Measurements from ENCODE around the gene CLEC16A.

The CLEC16A gene

DNA sequence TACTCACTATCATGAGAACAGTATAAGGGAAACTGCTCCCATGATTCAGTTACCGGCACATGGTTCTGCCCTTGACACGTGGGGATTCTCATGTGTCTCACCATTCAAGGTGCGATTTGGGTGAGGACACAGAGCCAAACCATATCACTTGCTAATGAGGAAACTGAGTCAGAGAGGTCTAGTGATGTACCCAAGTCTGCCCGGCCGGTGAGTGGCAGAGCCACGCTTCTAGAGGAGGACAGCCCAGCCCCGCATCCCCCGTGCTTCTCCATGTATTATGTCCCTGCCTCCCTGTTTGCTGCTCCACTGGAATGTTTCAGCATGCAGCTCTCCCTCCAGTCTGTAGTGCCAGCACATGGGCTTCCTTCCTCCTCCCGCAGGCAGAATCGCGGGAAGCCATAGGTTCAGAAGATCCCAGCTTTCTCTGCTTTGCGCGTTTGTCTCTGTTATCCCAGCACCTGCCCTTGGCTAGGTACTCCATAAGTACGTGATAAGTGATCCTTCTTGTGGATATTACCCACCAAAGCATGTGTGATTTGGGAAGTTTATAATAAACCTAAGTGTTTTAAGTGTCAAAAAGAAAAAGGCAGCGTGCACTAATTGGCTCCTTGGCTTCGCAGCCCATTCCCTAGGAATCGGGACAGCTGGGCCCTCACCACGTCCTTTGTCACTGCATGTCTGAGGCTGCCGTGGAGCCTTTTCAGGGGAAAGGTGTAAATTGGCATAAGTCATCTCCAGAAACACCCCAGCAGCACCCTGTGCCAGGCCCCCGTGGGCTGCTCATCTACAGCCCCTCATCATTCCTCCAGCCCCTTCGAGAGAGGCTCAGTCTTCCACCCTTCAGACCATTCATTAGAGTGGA, 103.8 kb downstream of the CLEC16A start:
- no peak for DNase-seq

DNA sequence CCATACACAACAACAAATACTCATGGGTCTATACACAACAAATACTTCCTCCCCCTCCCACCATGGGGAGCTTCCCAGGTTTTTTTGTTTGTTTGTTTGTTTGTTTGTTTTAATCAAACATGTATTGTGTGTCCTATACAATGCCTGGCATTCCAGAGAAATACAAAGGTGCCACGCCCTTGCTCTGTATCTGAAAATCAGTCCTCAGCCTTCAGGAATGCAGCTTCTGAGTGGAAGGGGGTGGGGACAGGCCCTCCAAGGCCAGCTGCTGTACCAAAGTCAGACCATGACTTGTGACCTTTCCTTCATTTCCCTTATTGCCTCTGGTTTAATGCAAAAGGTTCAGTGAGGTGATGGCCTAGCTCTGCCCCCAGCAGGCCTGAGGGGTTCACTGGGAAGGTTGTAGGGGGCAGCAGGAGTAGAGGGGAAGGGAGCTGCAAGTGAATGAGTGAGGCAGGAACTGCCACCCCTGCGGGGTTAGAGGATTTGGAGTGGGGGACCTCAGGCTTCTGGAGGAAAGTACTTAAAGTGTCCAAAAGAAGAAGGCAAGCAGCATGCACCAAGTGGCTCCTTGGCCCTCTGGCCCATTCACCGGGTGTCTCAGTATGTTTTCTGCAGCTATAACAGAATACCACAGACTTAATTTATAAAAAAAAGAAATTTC, 105.2 kb downstream of the CLEC16A start:
- DNase-seq = no peak

DNA sequence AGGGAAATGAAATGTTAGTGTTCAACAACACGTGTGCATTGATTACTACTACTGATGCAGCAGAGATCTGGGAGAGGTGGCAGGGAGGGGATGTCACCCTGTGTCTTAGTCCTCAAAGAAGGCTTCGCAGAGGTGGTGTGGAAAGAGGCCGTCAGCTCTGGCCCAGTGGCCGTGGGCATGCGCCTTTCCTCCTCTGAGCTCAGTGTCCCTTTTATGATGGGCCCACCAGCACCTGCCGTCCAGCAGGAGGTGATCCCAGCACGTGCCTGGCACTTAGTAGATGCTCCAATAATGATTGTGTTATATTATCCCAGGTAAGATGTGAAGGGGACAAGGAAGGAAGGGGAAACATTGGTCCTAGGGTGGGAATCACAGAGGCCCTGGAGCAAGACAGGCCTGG, 106.2 kb downstream of the CLEC16A start:
- DNase-seq = no peak

DNA sequence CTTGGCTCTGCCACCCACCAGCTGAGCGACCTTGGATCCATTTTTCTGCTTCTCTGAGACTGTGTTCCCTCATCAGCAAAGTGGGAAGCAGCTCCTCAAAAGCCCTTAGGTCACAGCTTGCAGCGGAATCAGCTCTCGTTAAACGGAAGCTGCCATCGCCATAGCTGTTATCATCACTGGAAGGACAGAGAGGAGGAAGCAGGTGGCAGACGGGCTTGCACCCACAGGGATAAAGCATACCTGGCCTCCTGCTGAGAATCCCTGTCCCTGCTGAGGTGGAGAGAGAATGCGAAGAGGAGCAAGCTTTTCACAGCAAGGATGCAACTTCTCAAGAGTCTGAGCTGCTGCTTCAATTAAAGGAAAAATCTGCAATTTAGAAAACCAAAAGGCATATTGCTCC, 106.6 kb downstream of the CLEC16A start:
- no peak for DNase-seq

DNA sequence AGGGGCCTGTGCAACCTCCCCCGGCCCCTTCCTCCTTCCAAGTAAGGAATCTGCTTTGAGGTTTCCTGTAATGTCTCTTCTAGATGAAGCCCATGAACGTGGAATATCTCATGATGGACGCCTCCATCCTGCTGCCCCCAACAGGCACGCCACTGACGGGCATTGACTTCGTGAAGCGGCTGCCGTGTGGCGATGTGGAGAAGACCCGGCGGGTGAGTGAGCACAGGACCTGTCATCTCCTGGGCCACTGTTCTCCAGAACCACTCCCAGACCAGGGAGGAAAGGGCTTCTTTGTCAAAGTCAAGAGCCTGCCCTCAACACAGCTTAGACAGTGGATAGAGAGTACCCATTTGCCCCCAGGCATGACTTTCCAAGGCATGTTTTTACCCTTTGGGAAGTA, 107.1 kb downstream of the CLEC16A start:
- no peak for DNase-seq

DNA sequence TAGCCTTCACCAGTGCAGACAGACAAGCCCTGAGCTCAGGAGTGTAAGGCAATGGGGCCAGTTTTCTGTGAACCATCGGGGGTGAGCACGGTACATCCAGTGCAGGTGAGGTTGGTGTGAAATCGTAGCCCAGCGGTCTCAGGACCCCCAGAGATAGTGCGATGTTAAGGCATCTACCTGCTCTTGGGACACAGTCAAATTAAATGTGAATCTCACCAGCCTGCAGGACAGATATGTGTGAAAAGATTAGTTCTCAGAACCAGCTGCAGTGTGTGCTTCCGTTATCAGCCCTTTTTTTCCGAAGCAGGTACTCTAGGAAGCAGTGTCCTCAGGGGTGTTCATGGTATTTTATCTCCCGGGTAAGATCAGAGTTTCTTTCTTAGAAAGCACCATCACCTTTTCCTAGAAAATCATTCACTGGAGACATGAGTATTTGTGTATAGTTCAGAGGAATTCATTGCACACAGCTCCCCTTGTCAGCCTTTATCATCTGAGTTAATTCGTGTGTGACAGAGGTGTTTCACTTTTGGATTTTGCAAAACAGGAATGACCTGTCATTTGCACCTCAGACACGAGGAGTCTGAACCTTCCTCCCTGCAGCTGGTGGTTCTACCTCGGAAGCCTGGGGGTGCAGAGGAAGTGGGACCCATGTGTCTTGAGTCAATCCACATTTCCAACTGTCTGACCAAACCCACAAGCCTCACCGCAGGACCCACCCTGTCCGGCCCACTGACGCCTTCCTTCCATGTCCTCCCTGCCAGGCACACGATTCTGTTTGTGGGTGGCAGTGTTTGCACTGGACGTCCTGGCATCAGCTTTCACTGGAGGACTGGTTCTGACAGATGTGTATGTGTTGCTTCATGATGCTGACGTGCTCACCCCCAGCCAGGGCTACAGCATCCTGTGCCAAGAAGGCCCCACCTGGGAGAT, 107.8 kb downstream of the CLEC16A start:
- no peak for DNase-seq

DNA sequence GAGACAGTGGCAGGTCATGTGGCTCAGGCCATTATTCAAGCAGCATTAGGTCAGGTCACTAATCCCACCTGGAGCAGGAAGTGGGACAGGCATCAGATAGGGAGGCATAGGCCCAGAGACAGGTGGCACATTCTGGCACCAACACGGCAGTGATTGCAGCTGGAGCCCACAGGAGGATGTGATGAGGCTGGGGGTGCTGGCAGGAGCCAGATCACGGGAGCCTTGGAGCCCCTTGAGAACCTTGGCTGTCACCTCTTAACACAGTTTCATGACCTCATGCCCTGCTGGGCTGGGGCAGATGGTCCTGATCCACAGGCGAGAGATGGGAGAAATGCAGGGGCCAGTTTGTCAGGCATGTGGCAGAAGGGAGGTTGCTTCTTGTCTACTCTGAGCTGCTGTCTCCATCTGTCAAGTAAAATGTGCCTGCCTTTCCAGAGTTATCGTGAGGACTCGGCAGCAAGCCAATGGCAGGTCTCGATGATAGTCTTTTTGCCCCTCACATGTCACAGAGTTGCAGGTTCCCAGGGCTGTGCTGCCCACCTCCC, 109.6 kb downstream of the CLEC16A start:
- DNase-seq = no peak

DNA sequence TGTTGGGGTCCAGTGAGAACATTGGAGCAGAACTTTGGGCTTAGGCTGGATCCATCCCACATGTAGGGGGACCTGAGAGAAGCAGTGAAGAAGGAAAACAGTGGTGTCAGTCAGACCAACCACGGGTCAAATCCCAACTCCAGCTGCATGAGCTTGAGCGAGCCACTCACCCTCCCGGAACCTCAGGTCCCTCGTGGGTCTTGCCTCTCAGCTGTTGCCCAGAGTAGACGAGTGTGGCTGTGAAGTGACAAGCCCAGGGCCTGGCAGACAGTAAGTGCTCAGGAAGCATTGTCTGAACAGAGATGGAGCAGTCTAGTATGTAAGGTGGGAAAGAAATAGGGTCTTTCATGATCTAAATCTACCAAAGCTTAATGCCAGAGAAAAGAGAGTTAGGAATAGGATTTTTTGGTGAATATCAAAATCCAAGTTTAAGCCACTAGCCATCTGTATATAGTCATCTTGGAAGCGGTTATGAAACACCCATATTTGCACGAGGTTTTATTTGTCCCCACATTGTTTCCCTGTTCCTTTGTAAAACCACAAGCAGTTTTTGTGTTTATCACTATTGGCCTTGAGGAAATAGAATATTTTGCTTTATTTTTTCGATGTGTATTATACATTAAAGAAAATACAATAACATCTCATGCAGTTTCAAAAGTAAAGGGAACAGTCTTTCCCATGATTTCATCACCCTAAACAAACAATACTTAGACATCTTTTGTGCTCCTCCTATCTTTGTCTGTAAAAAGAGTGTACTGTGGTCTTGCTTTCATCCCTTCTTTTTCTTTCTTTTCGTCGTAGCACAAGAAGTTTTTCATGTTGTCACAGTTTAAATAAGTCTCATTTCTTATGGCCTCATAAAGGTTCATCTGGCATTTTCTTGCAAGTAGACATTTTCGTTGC, 112.0 kb downstream of the CLEC16A start:
- DNase-seq = no peak

DNA sequence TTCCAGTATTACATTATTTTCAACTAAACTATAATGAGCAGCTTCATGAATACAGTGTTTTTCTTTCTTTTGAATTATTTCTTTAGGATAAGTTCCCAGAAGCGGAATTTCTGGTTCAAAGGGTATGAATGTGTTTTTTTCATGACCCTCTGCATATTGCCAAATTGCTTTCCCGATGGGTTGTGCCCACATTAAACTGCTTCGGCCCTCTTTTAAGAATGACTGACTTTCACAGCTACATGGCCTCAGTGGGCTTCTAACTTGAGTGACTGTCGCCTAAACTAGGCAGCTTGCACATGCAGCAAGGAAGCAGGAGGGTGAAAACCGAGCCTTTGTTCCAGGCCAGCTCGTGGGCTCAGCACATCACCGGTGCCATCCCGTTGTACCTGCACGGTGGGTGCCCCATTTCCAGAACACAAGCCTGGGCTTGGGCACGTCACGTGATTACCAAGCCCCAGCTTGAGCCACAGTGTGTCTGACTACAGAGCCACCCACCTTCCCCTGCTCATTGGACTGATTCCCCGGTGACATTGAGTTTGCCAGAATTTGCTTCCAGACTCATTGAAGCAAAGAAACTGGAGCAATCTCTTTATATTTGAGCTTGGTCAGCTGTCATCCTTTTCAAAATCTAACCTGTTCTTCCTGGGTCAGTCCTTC, 112.8 kb downstream of the CLEC16A start:
- no peak for DNase-seq

DNA sequence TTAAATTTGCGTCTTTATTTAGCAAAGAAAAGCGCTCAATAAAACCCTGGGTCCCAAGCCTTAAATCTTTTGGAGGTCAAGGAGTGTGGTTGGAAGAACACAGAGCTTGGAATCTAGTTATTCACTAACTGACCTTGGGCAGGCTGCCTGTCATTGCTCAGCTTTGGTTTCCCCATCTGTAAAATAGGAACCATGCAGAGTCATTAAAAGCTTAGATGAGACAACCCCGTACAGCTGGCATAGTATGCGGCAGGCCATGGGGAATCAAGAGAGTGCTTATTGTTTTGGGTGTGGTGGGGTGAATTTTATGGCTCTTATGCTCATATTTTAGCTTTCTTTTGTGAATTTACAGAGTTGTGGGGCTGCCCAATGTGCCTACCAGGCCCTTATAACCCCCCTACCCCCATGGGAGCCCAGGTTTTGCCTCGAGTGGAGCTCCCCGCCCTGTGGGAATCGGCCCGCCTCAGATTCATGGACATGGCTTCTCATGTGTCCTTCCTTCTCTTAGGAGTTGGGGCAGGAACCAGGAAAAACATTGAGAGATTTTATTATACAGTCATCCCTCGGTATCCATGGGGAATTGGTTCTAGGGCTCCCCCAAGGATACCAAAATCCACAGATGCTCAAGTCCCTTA, 113.5 kb downstream of the CLEC16A start:
- DNase-seq = no peak

DNA sequence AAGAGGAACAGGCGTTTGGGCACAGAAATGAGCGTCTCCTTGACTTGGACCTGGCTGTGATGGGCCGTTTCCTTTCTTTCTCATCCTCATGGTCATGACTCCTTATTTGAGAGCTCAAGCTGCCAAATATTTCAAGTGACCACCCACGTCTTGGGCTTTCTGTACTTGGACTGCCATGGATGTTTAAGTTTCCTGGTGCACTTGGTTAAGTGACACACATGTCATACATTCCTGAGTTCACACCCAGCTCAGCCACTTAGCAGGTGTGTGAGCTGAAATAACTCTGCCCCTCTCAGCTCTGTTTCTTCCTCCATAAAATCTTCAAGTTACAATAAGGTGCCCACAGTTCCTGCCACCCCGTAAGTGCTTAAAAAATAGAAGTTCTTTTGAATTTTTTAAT, 114.5 kb downstream of the CLEC16A start:
- no peak for DNase-seq

DNA sequence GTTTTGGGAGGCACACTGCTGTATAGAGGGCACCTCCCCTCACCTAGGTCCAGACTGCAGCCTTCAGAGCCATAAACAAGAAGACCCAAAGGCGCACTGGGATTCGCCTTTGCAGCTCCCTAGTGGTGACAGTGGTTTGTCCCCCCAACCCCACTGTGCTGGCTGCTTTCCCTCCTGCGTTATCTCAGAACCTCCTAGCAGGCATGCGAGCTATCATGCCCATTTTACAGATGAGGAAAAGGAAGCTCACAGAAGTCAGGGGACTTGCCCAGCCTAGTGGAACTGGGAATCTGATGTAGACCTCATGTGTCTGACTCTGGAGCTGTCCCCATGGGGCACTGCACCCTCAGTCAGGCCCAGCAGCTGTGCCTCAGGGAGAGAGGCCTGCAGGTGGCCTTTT, 115.2 kb downstream of the CLEC16A start:
- DNase-seq = no peak

DNA sequence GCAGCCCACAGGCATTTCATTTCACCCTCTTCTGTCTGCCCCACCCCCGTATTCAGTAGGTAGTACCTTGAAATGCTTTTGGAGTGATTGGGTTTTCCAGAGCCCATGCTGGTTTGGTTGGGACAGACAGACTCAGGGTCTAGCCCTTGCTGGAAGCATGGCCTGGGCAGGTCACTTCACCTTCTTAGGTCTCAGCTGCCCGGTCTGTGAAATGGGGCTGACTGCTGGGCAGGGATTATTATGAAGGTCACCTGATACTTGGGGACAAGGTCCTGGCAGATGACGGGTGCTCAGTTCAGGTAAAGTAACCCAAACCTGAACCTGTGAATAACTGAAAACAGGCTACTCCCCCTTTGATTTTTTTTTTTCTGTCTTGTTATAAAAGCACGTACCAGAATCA, 116.0 kb downstream of the CLEC16A start:
- DNase-seq = no peak

DNA sequence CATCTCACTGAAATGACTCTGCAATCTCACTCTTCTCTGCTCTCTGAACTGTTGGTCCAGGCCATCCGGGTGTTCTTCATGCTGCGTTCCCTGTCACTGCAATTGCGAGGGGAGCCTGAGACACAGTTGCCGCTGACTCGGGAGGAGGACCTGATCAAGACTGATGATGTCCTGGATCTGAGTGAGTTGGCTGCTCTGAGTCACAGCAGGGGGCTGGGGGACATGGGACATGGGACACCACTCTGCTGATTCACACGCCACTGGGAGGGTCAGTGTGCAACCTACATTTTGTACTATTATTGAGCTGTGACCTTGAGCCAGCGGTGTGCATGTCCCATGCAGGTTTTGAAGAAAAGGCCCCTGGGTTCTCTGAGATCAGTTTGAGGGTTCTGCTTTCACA, 116.5 kb downstream of the CLEC16A start:
- DNase-seq = no peak

DNA sequence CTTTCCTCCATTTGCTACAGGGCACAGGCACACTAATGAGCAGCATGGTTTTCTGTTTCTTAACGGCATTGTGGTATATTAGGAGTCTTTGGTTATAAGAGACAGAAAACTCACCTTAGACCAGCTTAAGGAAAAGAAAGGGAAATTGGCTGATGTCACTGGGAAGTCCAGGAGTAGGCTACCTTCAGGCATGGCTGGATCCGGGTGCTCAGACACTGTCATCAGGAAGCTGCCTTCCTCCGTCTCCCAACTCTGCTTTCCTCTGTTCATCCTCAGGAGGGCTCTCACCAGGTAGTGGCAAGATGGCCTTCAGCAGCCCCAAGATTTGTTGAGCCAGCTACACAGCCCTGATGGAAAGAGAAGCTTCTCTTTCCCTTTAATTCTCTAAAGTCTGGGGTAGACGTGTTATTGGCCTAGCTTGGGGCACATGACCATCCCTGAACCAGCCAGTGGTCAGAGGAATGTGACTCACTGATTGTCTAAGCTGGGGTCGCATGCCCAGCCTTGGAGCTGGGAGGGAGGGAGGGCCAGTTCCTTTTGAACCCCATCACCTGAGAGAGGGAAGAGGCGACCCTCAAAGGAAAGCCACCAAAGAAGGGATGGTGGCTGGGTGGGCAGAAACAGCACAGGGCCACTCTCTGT, 117.4 kb downstream of the CLEC16A start:
- no peak for DNase-seq

DNA sequence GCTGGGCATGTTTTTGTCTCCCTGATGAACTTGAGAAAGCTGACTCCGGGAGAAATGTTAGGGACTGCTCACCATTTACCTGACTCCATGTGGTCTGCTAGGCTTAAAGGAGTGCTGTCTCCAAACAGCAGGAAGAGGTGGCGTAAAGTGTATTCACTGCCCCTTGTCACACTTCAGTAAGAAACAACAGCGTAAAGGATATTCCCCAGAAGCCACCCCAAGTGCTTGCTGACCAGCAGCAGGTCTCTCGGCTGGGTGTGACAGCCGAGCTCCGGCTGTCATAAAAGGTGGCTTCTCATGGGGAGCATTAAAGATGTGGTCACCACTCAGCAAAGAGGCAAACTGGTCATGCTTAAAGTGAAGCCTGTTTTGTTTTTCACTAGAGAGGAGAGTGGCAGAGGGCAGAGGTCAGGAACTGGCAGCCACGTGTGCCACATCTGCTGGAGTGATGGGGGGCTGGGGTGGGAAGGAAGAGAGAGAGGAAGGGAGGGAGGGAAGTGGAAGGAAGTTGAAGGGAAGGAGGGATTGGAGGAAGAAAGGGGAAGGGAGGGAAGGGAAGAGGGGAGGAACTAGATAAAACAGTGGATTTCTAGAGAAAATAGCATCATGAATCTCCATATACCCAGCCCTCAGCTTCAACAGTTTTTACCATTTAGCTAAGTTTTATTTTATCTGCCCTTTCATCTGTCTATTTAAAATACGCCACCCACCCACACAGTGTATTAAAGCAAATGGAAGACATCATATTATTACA, 119.3 kb downstream of the CLEC16A start:
- DNase-seq = no peak

DNA sequence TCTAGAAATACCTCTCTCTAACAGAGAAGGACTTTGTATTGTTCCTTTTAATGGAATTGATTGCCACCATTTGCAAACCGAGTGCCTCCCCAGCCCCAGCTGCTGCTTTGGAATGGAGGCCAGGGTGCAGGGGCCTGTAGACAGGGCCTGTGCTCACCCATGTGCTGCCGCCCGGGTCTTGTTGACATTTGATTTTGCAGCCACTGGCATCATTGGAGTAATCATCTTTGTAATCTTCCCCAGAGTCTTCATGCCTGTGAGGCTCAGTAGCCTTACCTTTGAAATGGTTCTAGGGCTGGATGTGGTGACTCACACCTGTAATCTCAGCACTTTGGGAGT, 119.8 kb downstream of the CLEC16A start:
- no peak for DNase-seq

DNA sequence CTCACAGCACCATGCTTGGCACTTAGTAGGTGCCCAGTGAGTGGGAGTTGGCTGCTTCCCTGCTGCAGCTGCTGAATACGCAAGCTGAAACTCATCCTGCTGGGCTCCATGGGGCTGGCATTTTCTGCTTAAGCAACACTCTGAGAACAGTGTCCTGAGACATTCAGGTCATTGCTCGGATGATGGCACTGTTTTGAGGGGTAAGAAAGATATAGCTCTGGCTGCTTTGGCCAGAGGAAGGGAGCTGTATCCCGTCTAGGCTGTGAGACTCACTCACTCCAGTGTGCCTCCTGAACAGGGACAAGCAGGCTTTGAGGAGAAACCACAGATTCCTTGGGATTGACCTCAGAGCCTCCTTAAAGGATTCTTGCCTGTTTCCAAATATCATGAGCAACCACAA, 120.5 kb downstream of the CLEC16A start:
- DNase-seq = no peak

DNA sequence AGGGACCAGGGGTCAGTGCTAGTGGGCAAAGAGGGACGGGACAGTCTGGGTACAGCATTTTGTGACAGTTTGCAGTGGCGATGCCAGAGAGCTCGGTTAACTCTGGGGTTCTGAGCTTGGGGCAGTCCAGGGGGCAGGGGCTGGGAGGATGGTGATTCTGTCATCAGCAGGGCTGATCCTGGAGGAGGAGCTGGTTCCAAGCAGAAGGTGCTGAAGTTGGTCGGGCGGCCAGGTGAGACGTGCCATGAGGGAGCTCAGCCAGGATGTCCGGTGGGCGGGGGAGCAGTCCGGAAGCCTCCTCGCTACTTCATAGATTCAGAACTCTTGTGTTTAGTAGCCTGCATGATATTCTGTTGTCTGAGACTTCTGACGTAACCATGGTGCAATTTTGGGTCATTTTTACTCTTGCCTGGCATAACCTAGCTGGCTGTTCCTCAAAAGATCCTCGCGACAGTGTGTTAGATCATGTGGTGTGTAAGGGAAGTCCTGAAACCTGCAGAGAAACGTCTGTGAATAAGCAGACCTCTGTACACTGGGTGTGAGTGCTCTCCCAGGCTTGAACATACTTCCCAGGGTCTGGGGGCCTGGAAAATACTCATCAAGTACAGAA, 122.0 kb downstream of the CLEC16A start:
- DNase-seq = no peak

Data from GOT3 (cell line).